OCI-LY1 (cell line): ENCODE data around the gene THOC7.

ENCODE experiments used
- CTCF ChIP-seq: fragments of 200-600 bp; sonication (generic), shearing (Covaris generic); IDR thresholded peaks from 2 replicates; pipeline ENCODE4 v1.5.1; 2017; ENCODE audit warnings: mild to moderate bottlenecking, antibody characterized with exemption, low read length, moderate library complexity, mixed read lengths
- EZH2 ChIP-seq: fragments of 200-600 bp; sonication (generic), shearing (Covaris generic); IDR thresholded peaks from 2 replicates; pipeline ENCODE4 v1.8.0; 2017; ENCODE audit warnings: borderline replicate concordance, mixed run types, mild to moderate bottlenecking, antibody characterized with exemption, low read length, moderate library complexity, mixed read lengths

GRCh38 chr3:63824309-63824708 is 39.3 kb downstream of the THOC7 start:
- TF ChIP-seq CTCF, result no peak
- no peak for TF ChIP-seq EZH2
